Left cardiac atrium (tissue), 4 donors: Measurements from ENCODE around the gene PGF. TPM values are rescaled to one million over a fixed set of nuclear protein-coding genes. Genes with fewer than 3 reads are reported as not detected.
"Not testable (repeated sequence)": the region's sequence is repeated elsewhere in the genome, so short reads cannot be mapped to it uniquely, and the experiment has no call there.

Experiments used
- ATAC-seq, 2 donors: fragments of 200-7000 bp; cut with Tn5 transposase; one replicate each; pipeline ENCODE4 v1.9.1; 2020; ENCODE audit warnings: mild to moderate bottlenecking in 2 of 2, moderate library complexity in 2 of 2
- DNase-seq: peaks from one replicate; pipeline ENCODE4 v3.0.0-alpha.2; 2020
- intact Hi-C, 2 donors: fragments of 100-400 bp; cut with DNase I; formaldehyde crosslinking; loops; one replicate each; pipeline versions ENCODE4 v1.14.1 to v1.15.1; 2022 to 2023
- total RNA-seq, 2 donors: library from RNA; stranded (reverse); fragmentation: NEBNext Ultra II Directional; extraction: Animal tissue kit (Norgen Biotek cat#: 25700); gene quantifications; one replicate each; pipeline ENCODE4 v1.2.1, GENCODE V29; 2021
- donor health status: DM: no; HTN: yes; CAD: no.
- donor health status: DM: no; HTN: yes; CAD: no; lungs with severe emphysema.
- donor health status: DM: yes; HTN: yes; CAD: no.
- donor health status: Dilated cardiomyopathy.

The PGF gene
- total RNA-seq, 2 donors from 2014 or later: 4.6 to 5.0 TPM

DNA sequence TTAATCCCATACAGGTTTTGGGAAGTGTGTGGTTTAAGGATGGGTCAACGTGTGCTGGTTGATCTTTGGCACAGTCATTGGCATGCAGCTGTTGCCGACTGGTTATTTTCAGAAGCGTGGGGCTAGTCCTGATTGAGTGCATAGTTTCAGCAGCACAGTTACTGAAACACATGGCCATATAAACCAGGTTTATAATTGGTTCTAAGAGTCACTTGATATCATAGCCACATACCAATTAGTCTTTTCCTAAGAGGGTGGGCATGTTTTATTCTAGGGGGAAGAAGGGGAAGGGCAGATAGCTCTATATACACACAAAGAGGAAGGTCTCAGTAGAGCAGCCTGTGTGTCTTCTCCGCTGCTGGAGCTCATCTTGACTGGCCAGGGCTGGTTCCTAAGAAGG lies 21.4 kb downstream of the PGF start:
- ATAC-seq (peak; percentile 11 to 20), DNase-seq (no peak)
- intact Hi-C loops: no loop called here

DNA sequence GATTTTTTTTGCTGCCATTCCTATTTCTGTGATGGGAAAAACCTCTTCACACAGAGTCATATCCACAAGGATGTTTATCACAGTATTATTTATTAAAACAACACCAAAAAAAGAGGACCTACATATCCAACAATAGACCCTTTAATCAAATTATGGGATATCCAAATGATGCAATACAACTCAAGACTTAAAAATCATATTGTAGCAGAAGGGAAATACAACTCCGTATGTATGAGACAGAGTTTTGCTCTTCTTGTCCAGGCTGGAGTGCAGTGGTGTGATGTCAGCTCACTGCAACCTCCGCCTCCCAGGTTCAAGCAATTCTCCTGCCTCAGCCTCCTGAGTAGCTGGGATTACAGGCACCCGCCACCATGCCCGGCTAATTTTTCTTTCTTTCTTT lies 22.5 kb downstream of the PGF start:
- DNase-seq, ATAC-seq, intact Hi-C loops: not testable (repeated sequence)

DNA sequence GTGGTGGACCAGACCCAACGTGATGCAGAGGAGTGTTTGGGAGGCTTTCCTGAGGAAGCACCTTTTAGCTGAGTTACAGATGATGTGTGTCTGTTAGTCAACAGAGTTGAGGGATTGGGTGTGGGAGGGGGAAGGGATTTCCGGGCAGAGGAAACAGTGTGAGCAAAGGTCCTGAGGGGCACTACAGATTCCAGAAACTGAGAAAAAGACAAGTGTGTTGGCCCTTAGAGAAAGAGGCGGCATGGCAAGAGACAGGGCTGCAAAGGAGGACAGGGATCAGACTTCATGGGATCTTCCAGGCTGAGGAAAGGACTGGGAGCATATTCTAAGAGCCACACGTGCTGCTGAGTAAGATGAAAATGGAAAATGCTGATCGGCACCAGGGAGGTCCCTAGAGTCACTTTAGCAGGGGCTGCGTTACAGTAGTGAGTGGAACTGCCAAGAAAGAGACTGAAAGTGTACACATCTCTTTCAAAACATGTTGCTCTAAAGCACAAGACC lies 22.9 kb downstream of the PGF start:
- peak; percentile 34 to 65 for ATAC-seq
- intact Hi-C loops: no loop called here
- DNase-seq: no peak

DNA sequence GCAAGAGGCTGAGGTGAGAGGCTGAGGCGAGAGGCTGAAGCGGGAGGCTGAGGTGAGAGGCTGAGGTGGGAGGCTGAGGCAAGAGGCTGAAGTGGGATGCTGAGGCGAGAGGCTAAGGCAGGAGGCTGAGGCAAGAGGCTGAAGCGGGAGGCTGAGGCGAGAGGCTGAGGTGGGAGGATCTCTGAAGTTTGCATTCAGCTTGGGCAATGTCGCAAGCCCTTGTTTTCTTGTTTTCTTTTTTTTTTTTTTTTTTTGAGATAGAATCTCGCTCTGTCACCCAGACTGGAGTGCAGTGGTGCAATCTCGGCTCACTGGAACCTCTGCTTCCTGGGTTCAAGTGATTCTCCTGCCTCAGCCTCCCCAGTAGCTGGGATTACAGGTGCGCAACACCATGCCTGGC lies 23.7 kb downstream of the PGF start:
- intact Hi-C loops, ATAC-seq, DNase-seq: not testable (repeated sequence)

DNA sequence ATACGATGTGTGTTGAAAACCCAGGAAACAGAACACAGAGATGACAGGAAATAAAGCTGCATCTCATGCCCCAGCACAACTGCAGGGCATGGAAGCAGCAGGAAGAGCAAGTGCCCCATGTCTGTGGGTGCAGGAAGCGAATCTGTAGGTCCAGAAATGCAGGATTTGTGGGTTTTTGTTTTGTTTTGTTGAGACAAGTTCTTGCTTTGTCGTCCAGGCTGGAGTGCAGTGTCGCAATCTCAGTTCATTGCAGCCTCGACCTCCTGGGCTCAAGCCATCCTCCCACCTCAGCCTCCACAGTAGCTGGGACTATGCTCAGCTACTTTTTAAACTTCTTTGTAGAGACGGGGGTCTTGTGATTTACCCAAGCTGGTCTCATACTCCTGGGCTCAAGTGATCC lies 26.2 kb downstream of the PGF start:
- intact Hi-C loops: no loop called here
- no peak for ATAC-seq

DNA sequence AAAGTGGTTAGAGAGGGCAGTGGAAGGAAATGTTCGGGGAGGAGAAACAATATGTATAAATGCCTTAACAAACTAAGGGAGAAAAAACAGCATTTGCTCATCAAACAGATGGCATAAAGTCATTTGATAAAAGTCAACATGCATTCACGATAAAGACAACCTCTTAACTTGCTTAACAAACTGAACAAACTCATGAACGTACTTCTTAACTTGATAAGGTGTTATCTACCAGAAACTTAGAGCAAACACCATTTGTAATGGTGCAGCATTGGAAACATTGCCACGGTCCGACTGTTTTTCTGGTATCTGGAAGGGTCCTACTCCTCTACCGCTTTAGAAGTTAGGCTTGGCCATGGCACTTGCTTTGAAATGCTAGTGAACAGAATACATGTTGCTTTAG lies 28.2 kb downstream of the PGF start:
- DNase-seq (no peak), ATAC-seq (no peak)
- intact Hi-C loops: no loop called here

More for the DNA sequence above, 26.2 kb downstream of the PGF start:
- no peak for DNase-seq

DNA sequence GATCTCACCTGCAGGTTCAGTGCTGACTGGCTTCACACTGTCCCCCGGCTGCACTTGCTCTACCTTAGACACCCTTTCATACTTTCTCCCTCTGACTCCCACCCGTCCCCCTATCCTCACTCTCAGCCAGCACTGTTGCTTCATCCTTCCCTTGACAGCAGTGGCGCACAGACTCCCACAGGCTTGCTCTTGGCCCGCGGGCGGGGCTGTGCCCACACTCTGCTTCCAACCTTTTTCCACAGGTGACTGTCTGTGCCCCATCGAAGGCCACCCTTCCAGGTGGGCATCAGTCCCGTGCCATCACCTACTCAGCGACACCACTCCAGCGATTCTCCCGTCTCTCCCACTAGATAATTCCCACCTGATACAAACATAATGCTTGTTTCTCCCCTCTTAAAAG lies 31.3 kb downstream of the PGF start:
- DNase-seq: no peak
- intact Hi-C loops: no loop called here
- no peak for ATAC-seq

DNA sequence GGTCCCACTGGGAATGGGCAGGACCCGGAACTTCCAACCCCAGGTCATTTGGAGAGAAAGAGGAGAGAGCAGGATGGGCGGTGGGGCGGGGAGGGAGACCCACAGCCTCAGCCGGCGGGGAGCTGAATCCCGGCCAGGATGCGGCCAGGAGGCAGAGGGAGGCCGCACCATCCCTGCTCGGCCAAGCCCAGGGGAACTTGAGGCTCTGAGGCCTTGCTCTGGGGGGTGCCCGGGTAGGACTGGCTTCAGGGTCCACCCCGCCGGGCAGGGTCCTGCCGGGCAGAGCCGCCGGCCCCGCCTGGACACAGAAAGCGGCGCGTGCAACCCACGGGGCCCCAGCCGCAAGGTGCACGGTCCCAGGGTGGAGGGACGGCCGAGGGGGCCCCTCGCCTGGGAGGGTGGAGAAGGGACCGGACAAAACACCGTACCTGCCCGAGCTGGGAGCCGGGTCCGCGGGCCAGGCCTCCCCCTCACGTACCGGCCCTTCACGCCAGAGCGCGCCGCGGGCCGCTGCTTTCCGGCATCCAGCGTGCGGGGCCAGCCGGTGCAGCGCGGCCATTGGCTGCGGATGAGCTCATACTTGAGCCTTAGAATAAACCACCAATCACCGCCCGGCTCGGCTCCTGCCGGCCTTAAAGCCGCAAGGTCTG lies 32.5 kb downstream of the PGF start, which contains the start of gene RPS6KL1:
Gene RPS6KL1, minus strand, starts transcription at position 509 of the 650 bp plus-strand sequence. CDS start 1,719 bp downstream, outside the sequence.
- DNase-seq (peak; percentile 91), ATAC-seq (peak; percentile 98)
- intact Hi-C loops: no loop called here

DNA sequence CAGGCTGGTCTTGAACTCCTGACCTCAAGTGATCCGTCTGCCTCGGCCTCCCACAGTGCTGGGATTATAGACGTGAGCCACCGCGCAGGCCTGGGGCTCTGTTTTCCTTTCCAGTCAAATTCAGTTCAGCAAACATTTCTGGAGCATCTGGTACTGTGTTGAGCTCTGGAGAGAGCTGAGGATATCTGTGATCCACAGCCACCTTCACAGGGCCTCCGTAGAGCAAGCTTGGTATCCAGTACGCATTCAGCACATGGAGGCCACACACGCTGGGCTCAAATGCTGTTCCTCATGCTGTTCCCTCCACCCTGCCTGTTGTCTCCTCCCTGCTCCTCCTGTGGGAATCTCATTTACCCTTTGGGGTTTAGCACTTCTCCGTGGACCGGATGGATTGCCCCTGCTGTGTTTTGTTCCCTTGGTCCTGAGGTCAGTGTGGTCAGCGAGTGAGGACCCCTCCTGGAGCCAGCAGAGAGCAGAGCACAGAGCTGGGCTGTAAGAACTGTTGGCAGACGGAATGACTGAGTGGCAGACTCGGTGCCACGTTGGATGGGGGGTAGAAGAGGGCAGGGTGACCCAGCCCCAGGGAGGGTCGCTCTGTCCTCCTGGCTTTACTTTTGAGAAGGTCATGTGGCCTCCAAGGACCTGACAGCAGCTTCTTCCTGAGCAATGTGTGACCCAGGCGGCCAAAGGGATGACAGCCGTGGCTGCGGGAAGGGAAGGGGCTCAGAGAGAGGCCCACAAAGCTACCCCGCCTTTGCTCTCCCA lies 33.2 kb downstream of the PGF start:
- ATAC-seq: no peak
- intact Hi-C loops: no loop called here
- DNase-seq: no peak

DNA sequence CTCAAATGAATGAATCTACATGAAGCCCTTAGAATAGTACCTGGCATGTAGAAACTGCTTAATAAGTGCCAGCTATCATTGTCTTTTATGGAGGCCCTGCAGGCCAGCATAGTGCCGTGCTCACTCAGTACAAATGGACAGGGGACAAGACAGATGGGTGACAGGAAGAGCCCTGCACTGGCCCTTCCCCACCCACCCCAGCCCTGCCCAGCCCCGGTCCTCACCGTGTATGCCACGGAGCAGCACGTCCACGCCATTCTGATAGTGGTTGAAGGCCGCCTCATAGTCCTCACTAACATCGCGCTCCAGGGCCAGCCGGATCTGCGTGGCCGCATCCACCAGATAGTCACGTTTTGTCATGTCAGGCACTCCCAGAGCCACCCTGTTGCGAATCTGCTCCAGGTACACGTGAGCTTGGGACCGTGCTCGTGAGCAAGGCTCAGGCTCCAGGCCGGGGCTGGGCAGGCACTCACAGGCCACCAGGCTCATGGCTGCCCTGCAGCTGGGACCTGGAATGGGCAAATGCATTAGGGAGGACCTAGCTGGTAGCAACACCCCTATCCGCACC lies 34.3 kb downstream of the PGF start:
- ATAC-seq: no peak
- intact Hi-C loops: no loop called here

DNA sequence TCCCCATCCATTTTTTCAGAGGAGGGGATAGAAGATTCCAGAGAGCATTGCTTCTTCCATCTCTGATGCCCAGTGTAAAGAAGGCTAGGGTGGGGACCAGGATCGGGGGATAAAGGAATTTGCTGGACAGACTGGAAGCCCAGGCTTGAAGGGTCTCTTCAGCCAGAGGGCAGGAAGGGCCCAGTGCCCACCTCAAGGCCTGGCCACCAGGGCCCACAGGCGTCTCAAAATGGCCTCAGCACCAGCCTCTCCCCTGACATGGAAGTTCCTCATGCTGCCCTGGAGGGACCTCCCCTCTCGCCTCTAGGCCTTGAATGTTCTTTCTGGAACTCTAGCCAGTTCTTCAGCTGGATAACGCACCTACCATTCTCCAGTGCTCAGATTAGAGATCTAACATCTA lies 35.1 kb downstream of the PGF start:
- intact Hi-C loops: no loop called here
- ATAC-seq: no peak

More for the DNA sequence above, 34.3 kb downstream of the PGF start:
- no peak for DNase-seq

DNA sequence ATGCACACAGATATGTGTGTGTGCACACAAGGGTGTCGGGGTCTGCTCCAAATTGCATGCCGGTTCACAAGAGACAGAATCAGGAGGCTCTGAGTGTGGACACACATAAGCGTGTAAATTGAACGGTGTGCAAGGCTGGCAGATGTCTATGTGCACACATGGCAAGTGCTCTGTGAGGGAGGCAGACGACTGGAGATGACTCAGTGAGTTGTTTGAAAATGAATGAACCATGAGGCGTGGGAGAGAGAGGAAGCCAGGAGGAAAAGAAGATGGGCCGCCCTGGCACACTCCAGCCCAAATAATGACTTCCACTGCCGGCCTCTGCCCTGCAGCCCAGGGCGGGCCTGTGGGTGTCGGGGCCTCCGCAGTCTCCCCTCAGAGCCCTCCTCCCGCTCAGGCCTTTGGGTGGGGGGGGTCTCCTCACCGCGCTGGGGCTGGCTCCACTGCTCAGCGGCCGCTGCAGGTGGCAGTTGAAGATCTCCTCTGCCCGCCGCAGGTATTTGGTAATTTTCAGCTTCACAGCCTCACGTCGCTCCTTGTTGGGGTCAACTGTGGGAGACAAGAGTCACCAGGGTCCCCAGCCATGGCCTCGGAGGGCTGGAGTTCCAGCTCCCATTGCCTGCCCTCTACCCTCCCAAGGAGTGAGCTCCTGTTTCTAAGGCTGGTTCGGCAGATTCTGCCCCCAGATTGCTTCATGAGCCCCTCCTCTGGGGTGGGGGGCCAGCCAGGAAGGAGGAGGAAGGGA lies 35.8 kb downstream of the PGF start:
- no peak for DNase-seq
- intact Hi-C loops: no loop called here
- ATAC-seq: no peak

More for the DNA sequence above, 35.1 kb downstream of the PGF start:
- DNase-seq: no peak

DNA sequence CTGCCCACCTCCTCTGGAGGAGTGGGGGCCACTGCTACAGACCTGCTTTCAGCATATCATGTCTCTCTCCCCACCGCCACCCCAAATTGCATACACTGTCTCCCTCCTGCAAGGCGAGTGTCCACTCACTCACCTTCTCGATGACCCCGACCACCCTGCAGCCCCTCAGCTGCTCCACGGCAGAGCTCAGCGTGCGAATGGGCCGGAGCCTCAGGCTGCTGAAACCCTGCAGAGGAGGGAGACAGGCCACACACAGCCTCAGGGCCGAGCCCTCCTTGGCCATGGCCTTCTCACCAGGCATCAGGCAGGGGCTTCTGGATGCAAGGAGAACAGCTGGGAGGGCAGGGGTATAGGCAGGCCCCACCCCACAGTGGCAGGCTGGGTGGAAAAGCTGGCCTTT lies 37.0 kb downstream of the PGF start:
- ATAC-seq: no peak
- intact Hi-C loops: no loop called here
- DNase-seq: no peak

DNA sequence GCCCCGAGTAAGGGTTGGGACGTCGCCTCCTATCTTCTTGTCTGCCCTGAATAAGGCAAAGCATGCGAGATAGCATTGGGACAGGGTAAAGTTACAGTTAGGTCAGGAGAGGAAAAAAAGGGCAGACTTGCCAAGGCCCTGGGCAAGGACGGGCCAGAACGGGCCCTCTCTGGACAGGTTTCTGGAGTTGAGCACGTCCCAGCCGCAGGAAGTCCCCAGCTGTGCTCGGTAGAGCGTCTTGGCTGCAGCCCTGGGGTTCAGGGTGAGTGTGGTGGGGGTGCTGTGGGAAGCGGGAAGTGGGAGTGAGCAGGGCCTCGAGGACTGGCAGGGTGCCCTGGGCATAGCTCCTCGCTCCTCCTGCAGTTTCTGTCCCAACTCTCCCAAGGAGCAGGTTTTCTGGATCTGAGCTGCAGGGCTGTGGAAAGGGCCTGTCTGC lies 37.7 kb downstream of the PGF start:
- peak; percentile 51 to 81 for ATAC-seq
- DNase-seq: peak; percentile 74

DNA sequence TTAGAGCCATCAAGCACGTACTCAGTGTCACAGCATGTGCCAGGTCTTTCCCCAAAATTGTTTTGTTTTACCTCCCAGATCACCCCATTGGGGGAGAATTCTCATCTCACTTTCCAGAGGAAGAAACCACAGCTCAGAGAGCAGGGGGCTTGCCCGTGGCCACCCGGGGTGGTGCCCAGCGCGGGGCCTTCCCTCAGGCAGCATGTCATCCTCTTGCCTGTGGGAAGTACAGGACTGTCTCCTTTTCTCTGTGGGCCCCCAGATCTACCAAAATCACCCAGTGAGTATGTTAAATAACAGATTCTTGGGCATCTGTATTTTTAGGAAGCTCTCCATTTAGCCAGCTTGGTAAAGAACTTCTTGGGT lies 38.2 kb downstream of the PGF start:
- DNase-seq: no peak
- peak in 1 of 2 donors; percentile 2 for ATAC-seq
- intact Hi-C loops: no loop called here

More for the DNA sequence above, 37.7 kb downstream of the PGF start:
- intact Hi-C loops: no loop called here

DNA sequence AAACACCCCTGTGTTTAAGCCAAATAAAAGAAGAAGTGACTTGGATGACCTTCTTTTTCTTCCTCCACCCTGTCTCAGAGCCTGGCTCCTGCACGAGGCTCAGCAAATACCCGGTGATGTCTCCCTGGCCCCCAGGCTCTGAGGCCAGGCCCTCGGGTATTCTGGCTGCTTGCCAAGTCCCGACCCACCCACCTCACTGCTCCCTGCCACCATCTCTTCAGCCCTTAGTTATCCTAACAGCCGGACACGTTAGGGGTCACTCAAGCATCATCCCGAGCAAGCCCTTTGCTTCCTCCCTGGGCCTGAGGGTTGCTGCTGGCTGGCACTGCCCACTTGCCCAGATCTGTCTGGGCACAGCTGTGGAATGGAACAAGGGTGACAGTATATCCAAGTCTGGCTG lies 39.6 kb downstream of the PGF start:
- intact Hi-C loops: no loop called here
- DNase-seq (no peak), ATAC-seq (no peak)

DNA sequence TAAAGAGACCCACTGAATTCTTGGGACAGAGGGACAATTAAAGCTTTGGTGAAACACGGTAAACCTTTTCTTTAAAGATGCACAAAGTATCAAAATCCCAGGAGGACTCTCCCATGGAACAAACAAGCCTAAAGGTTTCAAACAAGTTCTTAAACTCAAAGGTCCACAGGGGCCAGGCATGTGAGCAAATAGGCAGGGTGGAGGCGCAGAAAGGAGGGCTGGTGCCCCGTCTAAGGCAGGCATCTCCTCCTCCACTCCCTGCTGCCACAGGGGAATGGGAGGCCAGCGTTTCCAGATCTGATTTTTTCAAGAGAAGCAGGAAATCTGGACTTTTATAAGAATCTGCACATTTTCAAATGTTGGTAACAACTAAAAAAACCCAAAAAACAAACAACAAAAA lies 40.0 kb downstream of the PGF start:
- ATAC-seq: no peak
- intact Hi-C loops: no loop called here

DNA sequence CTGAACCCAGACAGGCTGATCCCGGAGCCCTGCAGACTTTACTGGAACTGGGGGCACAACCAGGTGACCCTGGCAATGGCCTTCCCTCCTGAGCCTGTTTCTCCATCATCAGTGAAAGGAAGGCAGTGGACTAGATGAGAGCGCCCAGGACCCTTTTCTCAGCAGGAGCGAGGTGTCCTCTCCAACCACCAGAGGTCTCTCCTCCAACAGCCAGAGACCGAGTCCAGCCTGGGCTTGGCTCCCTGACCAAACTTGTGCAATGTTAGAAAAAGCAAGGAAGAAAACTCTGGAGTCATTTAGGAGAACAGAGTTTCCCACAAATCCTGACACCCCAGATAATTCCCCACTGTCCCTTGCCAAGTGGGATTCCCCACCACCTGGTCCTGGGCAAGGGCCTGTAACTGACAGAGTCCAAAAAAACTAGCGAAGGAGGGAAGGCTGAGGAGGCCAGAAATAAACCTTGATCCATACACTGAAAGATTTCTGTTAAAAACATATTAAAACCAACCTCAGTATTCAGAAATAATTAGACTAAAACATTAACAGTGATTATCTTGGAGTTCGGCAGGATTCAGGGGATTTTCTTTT lies 41.3 kb downstream of the PGF start:
- DNase-seq: peak; percentile 80
- intact Hi-C loops: loop anchor here in 1 of 2 donors (2.0 kb wide), 1 partner anchor 169 kb away; no protein-coding TSS in a partner anchor
- ATAC-seq: peak; percentile 63 to 65

More for the DNA sequence above, 40.0 kb downstream of the PGF start:
- no peak for DNase-seq

DNA sequence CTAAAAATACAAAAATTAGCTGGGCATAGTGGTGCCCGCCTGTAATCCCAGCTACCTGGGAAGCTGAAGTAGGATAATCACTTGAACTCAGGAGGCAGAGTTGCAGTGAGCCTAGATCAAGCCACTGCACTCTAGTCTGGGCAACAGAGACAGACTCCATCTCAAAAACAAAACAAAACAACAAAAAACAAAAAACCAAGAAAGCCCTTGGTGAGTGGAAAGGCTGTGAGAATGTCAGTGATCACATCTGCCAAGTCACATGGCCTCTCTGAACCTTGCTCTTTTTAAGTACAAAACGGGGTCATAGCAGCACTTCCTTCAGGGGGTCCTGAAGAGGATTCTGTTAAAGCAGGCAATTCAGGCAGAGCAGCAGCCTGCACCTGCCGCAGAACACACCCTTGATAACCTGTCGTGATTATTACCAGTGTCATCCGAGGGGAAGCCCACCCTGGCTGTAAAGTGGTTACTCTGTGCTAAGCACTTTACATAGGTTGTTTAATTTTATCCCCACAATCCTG lies 41.9 kb downstream of the PGF start:
- no peak for DNase-seq
- intact Hi-C loops: loop anchor here in 1 of 2 donors (2.0 kb wide), 1 partner anchor 169 kb away; no protein-coding TSS in a partner anchor
- no peak for ATAC-seq
